GM12891 (cell line): ENCODE data around the gene KRT5.

Source experiments
- POLR2AphosphoS5 ChIP-seq: IDR thresholded peaks from 2 replicates; pipeline ENCODE4 v1.6.1; 2011; ENCODE audit warnings: low read depth, low read length, control low read depth
- POU2F2 ChIP-seq: IDR thresholded peaks from 2 replicates; pipeline ENCODE4 v1.6.1; 2011; ENCODE audit warnings: low read depth, mild to moderate bottlenecking, control low read depth, low read length, moderate library complexity
- SPI1 ChIP-seq: IDR thresholded peaks from 2 replicates; pipeline ENCODE4 v1.6.1; 2011; ENCODE audit warnings: low read depth, low read length, control low read depth

DNA sequence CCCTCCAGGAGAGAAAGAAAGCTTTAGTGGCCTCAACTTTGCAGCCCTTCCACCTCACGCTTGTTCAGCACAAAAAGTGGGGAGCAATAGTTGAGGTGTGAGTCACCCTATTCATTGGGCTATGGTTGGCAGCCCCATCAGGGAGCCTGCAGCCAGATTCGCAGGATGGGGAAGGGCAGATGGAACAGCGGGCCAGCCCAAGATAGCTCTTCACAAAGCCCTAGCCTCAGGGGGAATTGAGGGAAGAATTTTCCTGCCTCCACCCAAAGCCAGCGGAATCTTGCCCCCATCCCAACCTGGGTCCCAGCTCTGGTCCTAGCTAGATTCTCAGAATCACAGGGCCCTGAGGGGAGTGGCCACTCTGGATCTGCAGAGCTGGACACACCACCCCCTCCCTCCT lies 3.6 kb upstream of the KRT5 start:
- no peak for TF ChIP-seq POLR2AphosphoS5
- no peak for TF ChIP-seq SPI1
- no peak for TF ChIP-seq POU2F2
